Astrocyte (in vitro differentiated cells and primary cell): ENCODE data around the gene HOXD12. TPM values are rescaled to one million over a fixed set of nuclear protein-coding genes. Genes with fewer than 3 reads are reported as not detected.

Experiments used
- DNase-seq: peaks from one replicate; pipeline ENCODE4 v3.0.0-alpha.2; 2010; ENCODE audit warnings: low read depth
- FAIRE-seq: peaks from 2 replicates; lab custom pipeline; 2011; peaks lifted over from hg19 to GRCh38; lab: Jason Lieb, UNC
- H2AFZ ChIP-seq: 2 replicates; pipeline ENCODE4 v1.6.0; 2012; ENCODE audit warnings: low read depth, low read length, inconsistent platforms
- H3K27ac ChIP-seq: 2 replicates; pipeline ENCODE4 v1.5.1; 2011; ENCODE audit warnings: low read depth, low read length, inconsistent platforms
- H3K27me3 ChIP-seq: 2 replicates; pipeline ENCODE4 v1.6.0; 2011; ENCODE audit warnings: low read length, inconsistent platforms; ENCODE audit not compliant: insufficient read depth
- H3K36me3 ChIP-seq: 2 replicates; pipeline ENCODE4 v1.5.1; 2011; ENCODE audit warnings: low read length, inconsistent platforms; ENCODE audit not compliant: insufficient read depth
- H3K4me1 ChIP-seq: 2 replicates; pipeline ENCODE4 v1.5.1; 2011; ENCODE audit warnings: low read length, inconsistent platforms; ENCODE audit not compliant: insufficient read depth
- H3K4me2 ChIP-seq: 2 replicates; pipeline ENCODE4 v1.6.0; 2012; ENCODE audit warnings: low read length, inconsistent platforms
- H3K4me3 ChIP-seq: 2 replicates; pipeline ENCODE4 v1.5.1; 2011; ENCODE audit warnings: low read depth, mild to moderate bottlenecking, low read length, inconsistent platforms; ENCODE audit not compliant: insufficient read depth
- H3K79me2 ChIP-seq: 2 replicates; pipeline ENCODE4 v1.6.0; 2012; ENCODE audit warnings: mild to moderate bottlenecking, low read length, inconsistent platforms; ENCODE audit not compliant: insufficient read depth
- H3K9ac ChIP-seq: 2 replicates; pipeline ENCODE4 v1.6.0; 2012; ENCODE audit warnings: mild to moderate bottlenecking, low read length, inconsistent platforms
- H3K9me3 ChIP-seq: 2 replicates; pipeline ENCODE4 v1.5.1; 2012; ENCODE audit warnings: low read depth, mild to moderate bottlenecking, low read length, inconsistent platforms; ENCODE audit not compliant: insufficient read depth
- H4K20me1 ChIP-seq: 2 replicates; pipeline ENCODE4 v1.6.0; 2012; ENCODE audit warnings: low read length, inconsistent platforms; ENCODE audit not compliant: insufficient read depth
- H3K27ac Mint-ChIP-seq: one replicate; pipeline ENCODE4 v1.8.0; 2021; ENCODE audit warnings: mild to moderate bottlenecking, mixed read lengths; ENCODE audit not compliant: unreplicated experiment
- H3K27me3 Mint-ChIP-seq: one replicate; pipeline ENCODE4 v1.8.0; 2021; ENCODE audit warnings: low read depth, mixed read lengths; ENCODE audit not compliant: unreplicated experiment
- H3K36me3 Mint-ChIP-seq: one replicate; pipeline ENCODE4 v1.8.0; 2021; ENCODE audit warnings: low read depth, mixed read lengths; ENCODE audit not compliant: unreplicated experiment
- H3K4me1 Mint-ChIP-seq: one replicate; pipeline ENCODE4 v1.8.0; 2021; ENCODE audit warnings: low read depth, mixed read lengths; ENCODE audit not compliant: unreplicated experiment
- H3K4me3 Mint-ChIP-seq: one replicate; pipeline ENCODE4 v1.8.0; 2021; ENCODE audit warnings: mild to moderate bottlenecking, moderate library complexity, mixed read lengths; ENCODE audit not compliant: unreplicated experiment
- H3K9me3 Mint-ChIP-seq: one replicate; pipeline ENCODE4 v1.8.0; 2021; ENCODE audit warnings: mild to moderate bottlenecking, mixed read lengths; ENCODE audit not compliant: unreplicated experiment
- EZH2 ChIP-seq: IDR thresholded peaks from 2 replicates; pipeline ENCODE4 v1.6.1; 2012; ENCODE audit warnings: mild to moderate bottlenecking, low read length, inconsistent platforms; ENCODE audit not compliant: insufficient read depth
- total RNA-seq: library from RNA; stranded (reverse); gene quantifications from 2 replicates; pipeline ENCODE4 v1.2.1, GENCODE V29; 2021
- TF ChIP-seq, protein P1 (sequence below): IDR thresholded peaks from 2 replicates; pipeline ENCODE4 v1.5.1; 2011; ENCODE audit warnings: low read depth, mild to moderate bottlenecking, inconsistent platforms, low read length, moderate library complexity; ENCODE audit not compliant: insufficient read depth

Gene HOXD12
- total RNA-seq, 1 donor from 2014 or later = not detected

DNA sequence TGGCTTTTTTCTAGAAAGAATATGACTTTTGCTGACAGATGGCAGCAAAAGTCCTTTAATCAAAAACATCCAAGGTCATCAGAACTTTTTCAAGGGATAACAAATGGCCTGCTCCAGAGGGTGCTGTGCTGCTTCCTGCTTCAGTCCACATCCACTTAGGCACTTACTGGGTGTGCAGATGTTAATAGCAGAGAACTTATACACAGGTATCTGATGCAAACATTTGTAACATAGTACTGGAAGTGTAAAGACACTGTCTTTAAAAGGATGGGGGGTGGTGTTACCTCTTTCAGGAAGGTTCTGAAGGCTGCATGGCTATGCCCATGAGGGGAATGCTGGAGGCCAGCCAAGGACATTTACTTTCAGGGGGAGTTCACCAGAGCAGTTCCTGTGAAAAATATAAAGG, 35.4 kb downstream of the HOXD12 start:
- DNase-seq (no peak), FAIRE-seq (no peak)
- Histone ChIP-seq H3K4me1 (no peaks in the 10 kb centered on the region), H3K9me3 (peaks cover 6% of the 10 kb centered on the region), H3K4me2 (no peak overlapping the region), H3K4me3 (no peak overlapping the region), H2AFZ (no peak overlapping the region), H3K79me2 (no peaks in the 10 kb centered on the region), H3K27ac (no peak overlapping the region), H3K27me3 (peaks cover 95% of the 10 kb centered on the region), H3K9ac (no peak overlapping the region), H4K20me1 (no peaks in the 10 kb centered on the region), H3K36me3 (no peaks in the 10 kb centered on the region)
- peaks cover 37% of the 10 kb centered on the region for H3K9me3 Mint-ChIP-seq
- H3K36me3 Mint-ChIP-seq = no peaks in the 10 kb centered on the region
- TF ChIP-seq EZH2 = no peak
- TF ChIP-seq, protein P1, sequence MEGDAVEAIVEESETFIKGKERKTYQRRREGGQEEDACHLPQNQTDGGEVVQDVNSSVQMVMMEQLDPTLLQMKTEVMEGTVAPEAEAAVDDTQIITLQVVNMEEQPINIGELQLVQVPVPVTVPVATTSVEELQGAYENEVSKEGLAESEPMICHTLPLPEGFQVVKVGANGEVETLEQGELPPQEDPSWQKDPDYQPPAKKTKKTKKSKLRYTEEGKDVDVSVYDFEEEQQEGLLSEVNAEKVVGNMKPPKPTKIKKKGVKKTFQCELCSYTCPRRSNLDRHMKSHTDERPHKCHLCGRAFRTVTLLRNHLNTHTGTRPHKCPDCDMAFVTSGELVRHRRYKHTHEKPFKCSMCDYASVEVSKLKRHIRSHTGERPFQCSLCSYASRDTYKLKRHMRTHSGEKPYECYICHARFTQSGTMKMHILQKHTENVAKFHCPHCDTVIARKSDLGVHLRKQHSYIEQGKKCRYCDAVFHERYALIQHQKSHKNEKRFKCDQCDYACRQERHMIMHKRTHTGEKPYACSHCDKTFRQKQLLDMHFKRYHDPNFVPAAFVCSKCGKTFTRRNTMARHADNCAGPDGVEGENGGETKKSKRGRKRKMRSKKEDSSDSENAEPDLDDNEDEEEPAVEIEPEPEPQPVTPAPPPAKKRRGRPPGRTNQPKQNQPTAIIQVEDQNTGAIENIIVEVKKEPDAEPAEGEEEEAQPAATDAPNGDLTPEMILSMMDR = no peak
- H3K27me3 Mint-ChIP-seq = peaks cover 91% of the 10 kb centered on the region
- H3K4me3 Mint-ChIP-seq = no peak overlapping the region
- H3K4me1 Mint-ChIP-seq = no peaks in the 10 kb centered on the region
- no peak overlapping the region for H3K27ac Mint-ChIP-seq

DNA sequence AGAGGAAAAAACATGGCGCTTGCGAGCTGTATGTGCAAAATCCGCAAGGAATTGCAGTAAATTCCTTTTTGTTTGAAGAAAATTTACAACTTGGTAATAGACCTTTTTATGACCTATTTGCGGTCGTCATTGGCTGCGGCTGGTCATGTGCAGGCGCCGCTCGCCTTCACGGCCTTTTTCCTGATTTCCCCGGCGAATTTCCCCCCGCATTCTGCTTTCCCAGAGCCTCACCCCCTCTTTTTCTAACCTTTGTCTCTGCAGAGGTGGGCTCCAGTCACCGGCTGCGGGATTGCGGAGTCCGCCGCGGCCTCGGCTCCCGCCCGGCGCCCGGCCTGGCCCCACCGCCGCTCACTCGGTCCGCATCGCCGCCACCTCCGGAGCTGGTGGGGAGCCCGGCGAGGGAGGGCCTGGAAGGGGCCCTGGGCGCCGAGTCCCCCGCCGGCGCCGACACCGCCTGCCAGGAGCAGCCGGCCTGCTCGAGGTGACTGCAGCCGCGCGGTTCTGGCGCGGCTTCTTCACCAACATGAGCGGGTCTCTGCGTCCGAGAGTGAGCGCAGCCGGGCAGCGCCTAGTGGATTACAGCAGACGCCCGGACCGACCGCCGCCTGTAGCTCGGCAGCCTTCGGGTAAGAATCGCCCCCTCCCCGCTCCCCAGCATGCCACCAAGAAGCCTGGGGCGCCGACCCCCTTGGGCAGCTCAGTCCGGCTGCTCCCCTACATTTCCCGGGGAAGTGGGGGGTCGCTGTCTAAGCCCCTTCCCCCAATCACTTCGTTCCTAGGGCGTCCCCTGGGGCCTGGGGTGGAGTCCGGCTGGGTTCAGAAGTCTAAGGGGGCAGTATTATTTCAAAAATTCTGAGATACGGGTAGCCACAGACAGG, 37.0 kb downstream of the HOXD12 start:
- peaks cover 95% of the 10 kb centered on the region for H3K27me3 ChIP-seq
- peaks cover 40% of the 10 kb centered on the region for H3K9me3 Mint-ChIP-seq
- peaks cover 8% of the 10 kb centered on the region for H3K4me1 ChIP-seq
- peak overlapping the region; percentile 31 for H3K4me3 ChIP-seq
- TF ChIP-seq, protein P1 = no peak
- peak; percentile 79 for TF ChIP-seq EZH2
- H3K4me2 ChIP-seq = peak overlapping the region; percentile 76
- H3K27ac Mint-ChIP-seq = no peak overlapping the region
- peaks cover 2% of the 10 kb centered on the region for H3K36me3 Mint-ChIP-seq
- H3K9ac ChIP-seq = no peak overlapping the region
- peaks cover 6% of the 10 kb centered on the region for H3K9me3 ChIP-seq
- no peaks in the 10 kb centered on the region for H3K4me1 Mint-ChIP-seq
- H3K36me3 ChIP-seq = no peaks in the 10 kb centered on the region
- H3K79me2 ChIP-seq = no peaks in the 10 kb centered on the region
- peak overlapping the region; percentile 82 for H3K4me3 Mint-ChIP-seq
- H2AFZ ChIP-seq = peak overlapping the region; percentile 59
- H3K27ac ChIP-seq = no peak overlapping the region
- no peaks in the 10 kb centered on the region for H4K20me1 ChIP-seq
- H3K27me3 Mint-ChIP-seq = peaks cover 92% of the 10 kb centered on the region
- FAIRE-seq (no peak), DNase-seq (no peak)

DNA sequence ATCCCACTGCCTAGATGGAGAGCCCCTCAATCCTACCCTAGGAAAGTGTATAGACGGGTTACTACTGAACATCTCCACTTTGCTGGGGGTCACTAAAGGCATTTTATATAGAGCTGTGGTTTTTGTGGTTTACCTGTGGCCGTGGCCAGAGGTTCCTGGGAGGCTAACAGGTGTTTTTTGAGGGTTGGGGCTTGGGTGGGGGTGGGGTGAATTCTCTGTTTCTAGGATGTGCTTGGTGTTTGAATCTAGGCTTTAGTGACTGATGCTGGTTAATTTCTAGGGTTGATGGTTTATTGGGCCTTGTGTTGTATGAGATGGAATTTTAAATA, 37.6 kb downstream of the HOXD12 start:
- TF ChIP-seq EZH2 = no peak
- TF ChIP-seq, protein P1 = no peak
- Mint-ChIP-seq H3K9me3 (peaks cover 39% of the 10 kb centered on the region), H3K36me3 (peaks cover 2% of the 10 kb centered on the region), H3K4me1 (no peaks in the 10 kb centered on the region), H3K27ac (no peak overlapping the region), H3K4me3 (peak overlapping the region; percentile 62), H3K27me3 (peaks cover 92% of the 10 kb centered on the region)
- Histone ChIP-seq H3K4me3 (peak overlapping the region; percentile 31), H3K27ac (no peak overlapping the region), H3K36me3 (no peaks in the 10 kb centered on the region), H4K20me1 (no peaks in the 10 kb centered on the region), H3K4me2 (peak overlapping the region; percentile 76), H3K9me3 (peaks cover 6% of the 10 kb centered on the region), H2AFZ (no peak overlapping the region), H3K27me3 (peaks cover 90% of the 10 kb centered on the region), H3K9ac (no peak overlapping the region), H3K4me1 (peaks cover 8% of the 10 kb centered on the region), H3K79me2 (no peaks in the 10 kb centered on the region)
- DNase-seq = no peak
- no peak for FAIRE-seq
